Natural killer cell (primary cell): ENCODE measurements around the gene ATP9A. TPM values are rescaled to one million over a fixed set of nuclear protein-coding genes. Genes with fewer than 3 reads are reported as not detected.
A peak's percentile ranks its signal among the peaks of the same experiment; 100 is the strongest.

Experiments
- ATAC-seq, 3 donors: fragments of 150-1000 bp in 2 of 3; fragments of 200-7000 bp in 1 of 3; cut with Tn5 transposase; 1 replicate in 1 of 3; 2 replicates in 2 of 3; pipeline ENCODE4 v1.10.0; 2021; ENCODE audit warnings: mild to moderate bottlenecking in 2 of 3, moderate library complexity in 2 of 3
- DNase-seq, 2 donors: peaks; one replicate each; pipeline versions ENCODE4 v3.0.0 to v3.0.0-alpha.2; 2013 to 2021; ENCODE audit warnings: mixed read lengths in 1 of 2
- H3K27ac ChIP-seq: one replicate; pipeline ENCODE4 v1.5.1; 2013; ENCODE audit warnings: mild to moderate bottlenecking, low read length
- H3K27me3 ChIP-seq: one replicate; pipeline ENCODE4 v1.6.1; 2013; ENCODE audit warnings: low read length; ENCODE audit not compliant: control insufficient read depth, insufficient read depth
- H3K36me3 ChIP-seq: one replicate; pipeline ENCODE4 v1.6.1; 2013; ENCODE audit warnings: low read length; ENCODE audit not compliant: control insufficient read depth, insufficient read depth
- H3K4me1 ChIP-seq: one replicate; pipeline ENCODE4 v1.6.1; 2013; ENCODE audit warnings: low read length; ENCODE audit not compliant: control insufficient read depth, insufficient read depth
- H3K4me3 ChIP-seq: one replicate; pipeline ENCODE4 v1.5.1; 2013; ENCODE audit warnings: low read length
- H3K9me3 ChIP-seq: one replicate; pipeline ENCODE4 v1.6.1; 2013; ENCODE audit warnings: low read length; ENCODE audit not compliant: control insufficient read depth, insufficient read depth
- H3K27ac Mint-ChIP-seq, 2 donors: one replicate each; pipeline ENCODE4 v1.8.0; 2022; ENCODE audit warnings: mild to moderate bottlenecking in 2 of 2, mixed read lengths in 2 of 2, moderate library complexity in 1 of 2
- H3K27me3 Mint-ChIP-seq, 2 donors: one replicate each; pipeline ENCODE4 v1.8.0; 2022; ENCODE audit warnings: low read depth in 2 of 2, mixed read lengths in 2 of 2
- H3K36me3 Mint-ChIP-seq: one replicate; pipeline ENCODE4 v1.8.0; 2022; ENCODE audit warnings: mixed read lengths
- H3K4me1 Mint-ChIP-seq, 2 donors: one replicate each; pipeline ENCODE4 v1.8.0; 2022; ENCODE audit warnings: mixed read lengths in 2 of 2
- H3K4me3 Mint-ChIP-seq: one replicate; pipeline ENCODE4 v1.8.0; 2022; ENCODE audit warnings: mild to moderate bottlenecking, moderate library complexity, mixed read lengths
- H3K9me3 Mint-ChIP-seq, 2 donors: one replicate each; pipeline ENCODE4 v1.8.0; 2022; ENCODE audit warnings: mixed read lengths in 2 of 2
- CTCF ChIP-seq: fragments of 200-600 bp; IDR thresholded peaks from one replicate; pipeline ENCODE4 v1.8.0; 2022; ENCODE audit warnings: antibody characterized with exemption
- WGBS: methylation state at CpG from one replicate; pipeline ENCODE4 v1.1.7; 2013; ENCODE audit warnings: missing lambda C conversion rate; ENCODE audit not compliant: insufficient coverage; 5-methylcytosine and 5-hydroxymethylcytosine counted together
- intact Hi-C: fragments of 100-400 bp; cut with micrococcal nuclease; formaldehyde crosslinking; loops from one replicate; pipeline ENCODE4 v1.14.2; 2022
- total RNA-seq, 4 donors: library from RNA; stranded (reverse); fragments of 120-200 nt in 1 of 4; gene quantifications; one replicate each; pipeline versions ENCODE4 v1.2.3 to v1.2.4, GENCODE V29; 2013 to 2022

ATP9A gene
- total RNA-seq, 3 donors from 2014 or later (not counting 1 experiment from before 2014, with no cell fraction given): 1.4 to 46.8 (median 1.9) TPM

DNA sequence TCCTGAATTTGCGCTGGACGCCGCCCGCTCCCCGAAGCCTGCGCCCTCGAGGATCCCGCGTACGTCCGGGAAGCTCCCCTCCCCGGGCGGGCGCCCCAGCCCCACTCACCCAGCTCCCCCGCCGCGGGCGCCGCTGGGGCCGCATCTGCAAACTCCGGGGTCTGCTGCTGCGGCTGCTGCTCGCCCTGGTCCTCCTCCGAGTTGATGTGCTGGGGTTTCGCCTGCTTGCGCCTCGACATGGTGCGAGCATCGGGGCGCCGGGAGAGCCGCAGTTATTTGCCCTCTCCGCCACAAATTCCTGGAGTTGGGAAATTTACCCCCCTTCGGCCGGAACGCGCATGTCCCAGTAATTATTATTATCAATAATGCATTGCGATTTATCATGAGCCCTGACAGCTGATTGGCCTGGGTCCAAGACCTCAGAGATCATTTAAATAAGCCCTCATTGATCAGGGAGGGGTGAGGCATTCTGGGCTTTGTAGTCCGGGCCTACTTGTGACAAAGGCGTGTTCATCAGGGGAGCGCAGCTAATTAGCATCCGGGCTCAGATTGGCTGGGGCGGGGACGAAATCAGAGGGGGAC is 34.1 kb upstream of the ATP9A start, which contains the start of gene SALL4:
Gene SALL4 (minus strand): TSS at position 352 of the 582 bp plus-strand sequence. CDS start 113 bp downstream, at position 239.
- H3K27me3 ChIP-seq: peaks cover 24% of the 10 kb centered on the region
- H3K4me1 Mint-ChIP-seq: peaks cover 12 to 20% of the 10 kb centered on the region in 2 donors
- H3K27ac ChIP-seq: no peak within 1 kb of the TSS
- DNase-seq (no peak), ATAC-seq (no peak)
- no peaks in the 10 kb centered on the region for H3K9me3 ChIP-seq
- H3K4me1 ChIP-seq: peaks cover 22% of the 10 kb centered on the region
- H3K36me3 ChIP-seq: no peaks in the 10 kb centered on the region
- H3K4me3 Mint-ChIP-seq: peak within 1 kb of the TSS; percentile 91
- no peak for TF ChIP-seq CTCF
- H3K27me3 Mint-ChIP-seq: peaks cover 0 to 32% of the 10 kb centered on the region in 2 donors
- intact Hi-C loops: no loop called here
- peak within 1 kb of the TSS; percentile 33 for H3K4me3 ChIP-seq
- peak within 1 kb of the TSS in 1 of 2 donors; percentile 29 for H3K27ac Mint-ChIP-seq
- WGBS: 56% methylated on average over 44 of the region's 44 CpGs
- no peaks in the 10 kb centered on the region for H3K9me3 Mint-ChIP-seq
- H3K36me3 Mint-ChIP-seq: no peaks in the 10 kb centered on the region

GRCh38 chr20:51801823-51802123 is 33.6 kb upstream of the ATP9A start:
- peaks cover 24% of the 10 kb centered on the region for H3K27me3 ChIP-seq
- H3K4me3 ChIP-seq: no peak overlapping the region
- DNase-seq (no peak), ATAC-seq (peak in 1 of 3 donors; percentile 14)
- WGBS: 18% methylated on average over 8 of the region's 8 CpGs
- no peaks in the 10 kb centered on the region for H3K36me3 ChIP-seq
- Mint-ChIP-seq H3K36me3 (no peaks in the 10 kb centered on the region), H3K4me1 (peaks cover 12 to 20% of the 10 kb centered on the region in 2 donors), H3K27ac (no peak overlapping the region), H3K9me3 (no peaks in the 10 kb centered on the region), H3K4me3 (peak overlapping the region; percentile 76), H3K27me3 (peaks cover 0 to 32% of the 10 kb centered on the region in 2 donors)
- peaks cover 22% of the 10 kb centered on the region for H3K4me1 ChIP-seq
- H3K9me3 ChIP-seq: no peaks in the 10 kb centered on the region
- intact Hi-C loops: no loop called here
- no peak for TF ChIP-seq CTCF
- no peak overlapping the region for H3K27ac ChIP-seq

DNA sequence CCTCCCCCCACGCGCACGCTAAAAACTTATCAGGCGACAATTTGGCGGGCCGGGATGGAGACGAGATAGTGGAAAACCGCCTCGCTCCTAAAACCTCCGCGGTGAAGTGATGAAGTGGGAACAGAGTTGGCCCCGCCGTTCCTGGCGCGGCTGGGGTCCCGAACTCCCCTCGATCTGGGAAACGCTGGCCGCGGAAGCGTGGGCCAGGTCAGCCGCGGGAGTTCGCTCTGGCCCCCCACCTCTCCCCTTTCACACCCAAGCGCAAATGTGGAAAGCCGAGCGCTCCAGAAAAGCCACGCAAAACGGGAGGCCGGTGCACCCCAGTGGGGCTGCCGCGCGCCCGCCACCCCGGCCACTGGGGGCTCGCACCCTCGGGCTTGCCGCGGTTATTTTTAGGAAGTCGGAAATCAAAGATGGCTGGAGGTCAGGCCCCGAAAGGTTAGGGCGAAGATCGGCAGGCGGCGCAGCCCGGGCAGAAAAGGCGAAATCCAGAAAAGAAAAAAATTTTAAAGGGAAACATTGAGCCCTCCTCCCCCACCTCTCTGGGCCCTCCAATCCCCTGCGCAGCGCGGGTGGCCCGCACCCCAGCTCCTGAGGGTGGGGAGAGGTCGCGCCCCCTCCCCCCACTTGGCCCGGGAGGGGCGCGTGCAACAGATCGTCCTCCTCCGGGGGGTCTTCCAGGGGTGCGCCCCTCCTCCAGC is 33.1 kb upstream of the ATP9A start:
- Histone ChIP-seq H3K4me3 (peak overlapping the region; percentile 33), H3K9me3 (no peaks in the 10 kb centered on the region), H3K36me3 (no peaks in the 10 kb centered on the region), H3K4me1 (peaks cover 22% of the 10 kb centered on the region), H3K27ac (no peak overlapping the region), H3K27me3 (peaks cover 24% of the 10 kb centered on the region)
- peak overlapping the region; percentile 91 for H3K4me3 Mint-ChIP-seq
- intact Hi-C loops: no loop called here
- H3K4me1 Mint-ChIP-seq: peaks cover 12 to 20% of the 10 kb centered on the region in 2 donors
- no peak for TF ChIP-seq CTCF
- no peaks in the 10 kb centered on the region for H3K36me3 Mint-ChIP-seq
- under 1% methylated on average over 48 of the region's 59 CpGs for WGBS
- no peaks in the 10 kb centered on the region for H3K9me3 Mint-ChIP-seq
- no peak for DNase-seq
- peaks cover 0 to 32% of the 10 kb centered on the region in 2 donors for H3K27me3 Mint-ChIP-seq
- peak in 1 of 3 donors; percentile 52 for ATAC-seq
- H3K27ac Mint-ChIP-seq: peak overlapping the region; percentile 29 to 60
